ENCODE results near the gene EFCAB13.

The EFCAB13 gene

GRCh38 chr17:47295037-47295873 is 28.5 kb upstream of the EFCAB13 start:
- Histone ChIP-seq H3K27me3 (replicated peaks) (no peaks in the 10 kb centered on the region), H3K27ac (no peak overlapping the region), H3K36me3 (replicated peaks) (peaks cover 15% of the 10 kb centered on the region), H3K4me3 (ENCODE audit: low read depth, low read length) (no peak overlapping the region)
- DNase-seq, result no peak
- in situ Hi-C loops (cut with HindIII; ENCODE audit: low pct_ligation_motif_present, low sequenced_read_pairs), result no loop called here
- TF ChIP-seq, protein P1, sequence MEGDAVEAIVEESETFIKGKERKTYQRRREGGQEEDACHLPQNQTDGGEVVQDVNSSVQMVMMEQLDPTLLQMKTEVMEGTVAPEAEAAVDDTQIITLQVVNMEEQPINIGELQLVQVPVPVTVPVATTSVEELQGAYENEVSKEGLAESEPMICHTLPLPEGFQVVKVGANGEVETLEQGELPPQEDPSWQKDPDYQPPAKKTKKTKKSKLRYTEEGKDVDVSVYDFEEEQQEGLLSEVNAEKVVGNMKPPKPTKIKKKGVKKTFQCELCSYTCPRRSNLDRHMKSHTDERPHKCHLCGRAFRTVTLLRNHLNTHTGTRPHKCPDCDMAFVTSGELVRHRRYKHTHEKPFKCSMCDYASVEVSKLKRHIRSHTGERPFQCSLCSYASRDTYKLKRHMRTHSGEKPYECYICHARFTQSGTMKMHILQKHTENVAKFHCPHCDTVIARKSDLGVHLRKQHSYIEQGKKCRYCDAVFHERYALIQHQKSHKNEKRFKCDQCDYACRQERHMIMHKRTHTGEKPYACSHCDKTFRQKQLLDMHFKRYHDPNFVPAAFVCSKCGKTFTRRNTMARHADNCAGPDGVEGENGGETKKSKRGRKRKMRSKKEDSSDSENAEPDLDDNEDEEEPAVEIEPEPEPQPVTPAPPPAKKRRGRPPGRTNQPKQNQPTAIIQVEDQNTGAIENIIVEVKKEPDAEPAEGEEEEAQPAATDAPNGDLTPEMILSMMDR (IDR thresholded peaks at IDR 0.05; ENCODE audit: low read depth, low read length, missing control alignments), result no peak

DNA sequence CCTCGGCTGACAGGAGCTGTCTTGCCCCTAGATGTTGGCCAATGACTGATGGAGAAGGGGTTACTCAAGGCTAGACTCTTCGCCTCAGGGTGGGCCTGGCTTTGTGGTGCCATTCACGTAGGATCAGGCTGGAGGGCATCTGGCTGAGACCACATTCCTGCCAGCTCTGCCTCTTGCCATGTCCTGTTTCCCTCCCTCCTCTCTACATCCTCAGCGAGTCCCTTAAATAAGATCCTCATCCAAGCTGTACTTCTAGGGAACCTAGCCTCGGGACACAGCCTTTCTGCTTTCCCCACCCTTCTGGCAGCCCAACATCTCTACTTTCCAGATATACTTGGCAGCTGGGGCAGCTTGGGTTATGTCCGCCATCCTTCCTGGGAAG is 27.9 kb upstream of the EFCAB13 start:
- in situ Hi-C loops (cut with HindIII; ENCODE audit: low pct_ligation_motif_present, low sequenced_read_pairs), result no loop called here

DNA sequence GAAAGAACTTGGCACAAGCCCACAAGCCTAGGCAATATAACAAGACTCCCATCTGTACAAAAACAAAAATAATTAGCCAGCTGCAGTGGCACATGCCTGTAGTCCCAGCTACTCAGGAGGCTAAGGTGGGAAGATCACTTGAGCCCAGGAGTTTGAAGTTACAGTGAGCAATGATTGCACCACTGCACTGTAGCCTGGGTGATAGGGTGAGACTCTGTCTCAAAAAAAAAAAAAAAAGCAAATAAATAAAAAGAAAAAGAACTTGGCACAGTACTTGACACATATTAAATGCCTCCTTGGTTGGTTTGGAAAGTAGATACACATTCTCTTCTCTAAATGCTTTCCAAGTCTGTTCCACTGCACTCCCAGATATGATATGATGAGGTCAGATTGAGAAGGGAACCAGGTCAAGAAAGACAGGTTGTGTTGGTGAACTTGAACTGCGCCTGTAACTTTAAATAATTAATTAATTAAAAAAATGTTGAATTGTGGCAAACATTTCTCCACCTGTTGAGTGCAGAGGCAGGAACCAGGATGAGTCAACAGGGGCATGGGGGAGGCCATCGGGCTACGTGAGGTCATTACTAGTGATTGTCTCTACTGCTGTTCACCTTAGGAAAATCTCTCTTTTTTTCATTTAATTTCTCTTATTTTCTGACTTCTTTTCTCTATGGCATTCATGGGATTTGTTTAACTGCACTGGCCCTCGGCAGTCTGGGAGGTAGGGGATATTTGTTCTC is 25.9 kb upstream of the EFCAB13 start:
- no peak for DNase-seq
- Histone ChIP-seq H3K27ac (no peak overlapping the region), H3K36me3 (replicated peaks) (peaks cover 7% of the 10 kb centered on the region), H3K4me3 (ENCODE audit: low read depth, low read length) (no peak overlapping the region), H3K27me3 (replicated peaks) (no peaks in the 10 kb centered on the region)
- TF ChIP-seq, protein P1 (IDR thresholded peaks at IDR 0.05; ENCODE audit: low read depth, low read length, missing control alignments), result no peak
- in situ Hi-C loops (cut with HindIII; ENCODE audit: low pct_ligation_motif_present, low sequenced_read_pairs), result no loop called here

More for the DNA sequence above, 27.9 kb upstream of the EFCAB13 start:
- H3K36me3 ChIP-seq (replicated peaks), result peaks cover 15% of the 10 kb centered on the region
- H3K27me3 ChIP-seq (replicated peaks), result no peaks in the 10 kb centered on the region
- TF ChIP-seq, protein P1 (IDR thresholded peaks at IDR 0.05; ENCODE audit: low read depth, low read length, missing control alignments), result no peak
- no peak for DNase-seq
- H3K4me3 ChIP-seq (ENCODE audit: low read depth, low read length), result no peak overlapping the region
- no peak overlapping the region for H3K27ac ChIP-seq

DNA sequence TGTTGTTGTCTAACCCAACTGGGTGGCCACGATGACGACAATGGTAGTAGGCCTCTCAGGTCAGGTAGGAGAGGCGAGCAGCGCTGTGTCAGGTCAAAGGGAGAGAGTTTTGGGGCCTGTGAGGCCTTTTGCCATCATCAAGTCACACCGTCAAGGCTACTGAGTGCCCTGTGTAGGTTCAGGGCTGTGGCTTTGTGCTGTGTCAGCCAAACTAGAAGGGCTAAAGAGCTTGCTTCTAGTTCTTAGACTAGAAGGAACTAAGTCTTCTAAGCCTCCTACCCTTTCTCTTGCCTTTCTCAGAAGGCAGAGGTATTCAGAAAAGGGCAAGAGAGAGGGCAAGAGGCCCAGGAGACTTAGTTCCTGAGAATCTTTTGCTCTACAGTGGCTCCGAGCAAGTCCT is 25.0 kb upstream of the EFCAB13 start:
- in situ Hi-C loops (cut with HindIII; ENCODE audit: low pct_ligation_motif_present, low sequenced_read_pairs), result no loop called here
- H3K27ac ChIP-seq, result no peak overlapping the region
- DNase-seq, result no peak
- peaks cover 7% of the 10 kb centered on the region for H3K36me3 ChIP-seq (replicated peaks)
- H3K27me3 ChIP-seq (replicated peaks), result no peaks in the 10 kb centered on the region
- TF ChIP-seq, protein P1 (IDR thresholded peaks at IDR 0.05; ENCODE audit: low read depth, low read length, missing control alignments), result no peak
- H3K4me3 ChIP-seq (ENCODE audit: low read depth, low read length), result no peak overlapping the region

DNA sequence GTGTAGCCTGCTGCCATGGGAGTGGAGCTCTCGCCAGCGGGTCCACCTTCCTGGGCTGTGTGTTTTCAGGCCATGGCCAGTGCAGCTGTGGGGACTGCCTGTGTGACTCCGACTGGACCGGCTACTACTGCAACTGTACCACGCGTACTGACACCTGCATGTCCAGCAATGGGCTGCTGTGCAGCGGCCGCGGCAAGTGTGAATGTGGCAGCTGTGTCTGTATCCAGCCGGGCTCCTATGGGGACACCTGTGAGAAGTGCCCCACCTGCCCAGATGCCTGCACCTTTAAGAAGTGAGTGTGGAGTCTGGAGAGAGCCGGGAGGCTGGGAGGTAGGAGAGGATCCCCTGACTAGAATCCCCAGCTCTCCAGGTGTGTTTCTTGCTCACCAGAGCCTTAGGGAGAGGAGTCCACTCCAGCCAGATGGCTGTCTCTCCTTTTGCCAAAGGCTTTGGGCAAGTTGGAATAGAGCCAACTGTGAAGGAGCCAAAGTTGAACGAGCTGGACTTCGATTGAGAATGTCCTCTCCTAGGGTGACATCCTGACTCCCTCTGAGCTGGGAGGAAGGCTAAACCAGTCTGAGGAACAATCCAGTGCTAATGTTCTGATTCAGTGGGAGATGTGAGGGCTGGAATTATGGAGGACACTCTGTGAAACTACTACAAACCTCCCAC is 24.4 kb upstream of the EFCAB13 start:
- in situ Hi-C loops (cut with HindIII; ENCODE audit: low pct_ligation_motif_present, low sequenced_read_pairs), result no loop called here
- TF ChIP-seq, protein P1 (IDR thresholded peaks at IDR 0.05; ENCODE audit: low read depth, low read length, missing control alignments), result no peak
- Histone ChIP-seq H3K27ac (no peak overlapping the region), H3K36me3 (replicated peaks) (peaks cover 7% of the 10 kb centered on the region), H3K4me3 (ENCODE audit: low read depth, low read length) (no peak overlapping the region), H3K27me3 (replicated peaks) (no peaks in the 10 kb centered on the region)
- no peak for DNase-seq

Measured in brain microvascular endothelial cell (primary cell).